OCI-LY7 (cell line): Measurements from ENCODE around the gene SUOX.

Source experiments
- EZH2phosphoT487 ChIP-seq: fragments of 200-600 bp; sonication (generic); IDR thresholded peaks from 2 replicates; pipeline ENCODE4 v1.6.1; 2018; ENCODE audit warnings: low read depth, borderline replicate concordance, mild to moderate bottlenecking, mixed run types, antibody characterized with exemption, low read length, moderate library complexity, mixed read lengths
- TF ChIP-seq, protein P1 (sequence below): fragments of 200-600 bp; sonication (generic); conservative IDR thresholded peaks from 2 replicates; pipeline ENCODE4 v1.5.1; 2014; ENCODE audit warnings: mild to moderate bottlenecking, antibody characterized with exemption, low read length, moderate library complexity, mixed read lengths

DNA sequence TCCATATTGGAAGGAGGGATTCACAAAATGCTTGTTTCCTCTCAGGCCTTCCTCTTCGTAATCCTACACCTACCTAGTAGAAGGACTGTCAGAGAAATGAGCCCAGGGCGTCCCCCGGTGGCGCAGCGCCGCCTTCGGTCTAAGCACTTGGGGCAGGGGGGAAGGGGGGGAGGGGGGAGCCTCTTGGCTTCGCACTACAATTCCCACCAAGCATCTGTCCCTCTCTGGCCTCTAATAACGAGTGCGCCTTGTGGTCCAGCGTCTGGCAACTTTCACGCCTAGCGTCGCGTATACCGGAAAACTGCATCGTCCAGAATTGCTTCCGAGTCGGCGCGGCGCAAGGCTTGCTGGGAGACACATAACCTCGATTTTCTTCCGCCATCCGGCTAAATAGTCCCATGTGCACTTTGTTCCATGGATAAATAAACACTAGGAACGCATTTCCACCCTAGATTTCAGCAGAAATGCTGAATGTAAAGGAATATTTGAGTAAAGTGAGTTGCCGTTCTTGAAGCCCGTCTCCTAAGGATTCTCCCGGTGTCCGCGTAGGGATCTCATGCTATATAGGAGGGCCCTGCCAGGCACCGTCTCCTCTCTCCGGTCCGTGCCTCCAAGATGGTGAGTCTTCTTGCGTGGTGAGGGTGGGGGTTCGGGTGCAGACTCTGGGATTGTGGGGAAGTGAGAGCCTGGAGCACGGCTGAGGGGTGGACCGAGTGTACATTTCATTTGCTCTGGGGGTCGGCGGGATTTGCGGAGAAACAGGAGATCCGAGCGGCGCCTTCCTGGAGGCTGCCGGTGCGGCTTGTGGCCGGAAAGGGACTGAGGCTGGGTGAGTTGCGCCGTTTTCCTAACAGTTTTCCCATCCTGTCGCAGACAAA, 44.7 kb downstream of the SUOX start, which contains the start of gene RPS26:
- TF ChIP-seq, protein P1, sequence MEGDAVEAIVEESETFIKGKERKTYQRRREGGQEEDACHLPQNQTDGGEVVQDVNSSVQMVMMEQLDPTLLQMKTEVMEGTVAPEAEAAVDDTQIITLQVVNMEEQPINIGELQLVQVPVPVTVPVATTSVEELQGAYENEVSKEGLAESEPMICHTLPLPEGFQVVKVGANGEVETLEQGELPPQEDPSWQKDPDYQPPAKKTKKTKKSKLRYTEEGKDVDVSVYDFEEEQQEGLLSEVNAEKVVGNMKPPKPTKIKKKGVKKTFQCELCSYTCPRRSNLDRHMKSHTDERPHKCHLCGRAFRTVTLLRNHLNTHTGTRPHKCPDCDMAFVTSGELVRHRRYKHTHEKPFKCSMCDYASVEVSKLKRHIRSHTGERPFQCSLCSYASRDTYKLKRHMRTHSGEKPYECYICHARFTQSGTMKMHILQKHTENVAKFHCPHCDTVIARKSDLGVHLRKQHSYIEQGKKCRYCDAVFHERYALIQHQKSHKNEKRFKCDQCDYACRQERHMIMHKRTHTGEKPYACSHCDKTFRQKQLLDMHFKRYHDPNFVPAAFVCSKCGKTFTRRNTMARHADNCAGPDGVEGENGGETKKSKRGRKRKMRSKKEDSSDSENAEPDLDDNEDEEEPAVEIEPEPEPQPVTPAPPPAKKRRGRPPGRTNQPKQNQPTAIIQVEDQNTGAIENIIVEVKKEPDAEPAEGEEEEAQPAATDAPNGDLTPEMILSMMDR = peak; percentile 77
- no peak for TF ChIP-seq EZH2phosphoT487
